ENCODE results near the gene GSDME. TPM values are rescaled to one million over a fixed set of nuclear protein-coding genes. Genes with fewer than 3 reads are reported as not detected.

Gene GSDME
- total RNA-seq, 1 donor, result 43.3 TPM

DNA sequence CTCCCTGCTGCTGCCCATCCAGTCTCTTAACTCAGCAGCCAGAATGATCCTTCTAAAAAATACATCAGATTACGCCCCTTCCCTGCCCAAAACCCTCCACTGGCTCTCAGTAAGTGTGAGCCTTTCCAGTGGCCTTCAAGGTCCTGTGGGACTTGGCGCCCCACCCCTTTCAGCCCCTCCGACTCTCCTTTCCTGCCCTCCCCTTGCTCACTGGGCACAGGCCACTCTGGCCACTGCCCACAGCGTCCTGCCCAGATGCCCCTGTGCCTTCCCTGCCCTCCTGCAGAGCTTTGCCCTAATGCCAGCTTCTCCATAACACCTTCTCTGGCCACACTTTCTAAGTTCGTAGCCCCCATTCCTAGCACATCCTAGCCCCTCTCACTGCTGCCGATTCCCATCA is 13.8 kb downstream of the GSDME start:
- no peak overlapping the region for H3K4me3 ChIP-seq (ENCODE audit: low read depth, low read length)
- TF ChIP-seq, protein P1, sequence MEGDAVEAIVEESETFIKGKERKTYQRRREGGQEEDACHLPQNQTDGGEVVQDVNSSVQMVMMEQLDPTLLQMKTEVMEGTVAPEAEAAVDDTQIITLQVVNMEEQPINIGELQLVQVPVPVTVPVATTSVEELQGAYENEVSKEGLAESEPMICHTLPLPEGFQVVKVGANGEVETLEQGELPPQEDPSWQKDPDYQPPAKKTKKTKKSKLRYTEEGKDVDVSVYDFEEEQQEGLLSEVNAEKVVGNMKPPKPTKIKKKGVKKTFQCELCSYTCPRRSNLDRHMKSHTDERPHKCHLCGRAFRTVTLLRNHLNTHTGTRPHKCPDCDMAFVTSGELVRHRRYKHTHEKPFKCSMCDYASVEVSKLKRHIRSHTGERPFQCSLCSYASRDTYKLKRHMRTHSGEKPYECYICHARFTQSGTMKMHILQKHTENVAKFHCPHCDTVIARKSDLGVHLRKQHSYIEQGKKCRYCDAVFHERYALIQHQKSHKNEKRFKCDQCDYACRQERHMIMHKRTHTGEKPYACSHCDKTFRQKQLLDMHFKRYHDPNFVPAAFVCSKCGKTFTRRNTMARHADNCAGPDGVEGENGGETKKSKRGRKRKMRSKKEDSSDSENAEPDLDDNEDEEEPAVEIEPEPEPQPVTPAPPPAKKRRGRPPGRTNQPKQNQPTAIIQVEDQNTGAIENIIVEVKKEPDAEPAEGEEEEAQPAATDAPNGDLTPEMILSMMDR (IDR thresholded peaks at IDR 0.05; ENCODE audit: insufficient read depth, low read length), result no peak
- no peak for DNase-seq (ENCODE audit: low read depth)

DNA sequence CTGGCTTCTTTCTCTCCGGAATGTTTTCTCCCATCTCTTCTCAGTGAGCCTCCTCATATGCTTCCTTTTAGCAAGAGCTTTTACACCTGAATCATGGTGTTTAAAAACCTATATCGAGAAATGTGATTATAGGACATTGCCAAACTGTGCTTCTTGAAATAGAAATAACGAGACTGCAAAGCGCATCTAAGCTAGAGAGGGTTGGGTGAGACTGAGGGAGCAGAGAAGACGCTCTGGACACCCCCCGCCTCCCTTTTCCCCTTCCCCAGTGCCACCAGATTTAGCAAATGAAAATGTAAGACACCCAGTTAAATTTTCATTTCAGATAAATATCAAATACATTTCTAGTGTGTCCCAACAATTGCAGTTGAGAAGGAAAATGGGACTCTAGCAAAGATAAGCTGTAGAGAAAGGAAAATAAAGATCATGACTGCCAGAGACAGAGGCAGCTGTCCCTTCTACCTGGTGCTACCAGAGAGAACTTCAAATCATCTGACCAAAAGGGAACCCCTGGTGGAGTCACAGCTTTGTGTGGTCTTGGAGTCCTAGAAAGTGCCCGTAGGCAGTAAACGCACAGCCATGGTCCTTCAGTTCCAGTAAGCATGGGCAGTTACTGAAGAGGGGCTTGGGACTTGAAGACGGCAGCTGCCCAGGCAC is 14.6 kb downstream of the GSDME start:
- TF ChIP-seq, protein P1 (IDR thresholded peaks at IDR 0.05; ENCODE audit: insufficient read depth, low read length), result no peak
- DNase-seq (ENCODE audit: low read depth), result no peak
- H3K4me3 ChIP-seq (ENCODE audit: low read depth, low read length), result no peak overlapping the region

DNA sequence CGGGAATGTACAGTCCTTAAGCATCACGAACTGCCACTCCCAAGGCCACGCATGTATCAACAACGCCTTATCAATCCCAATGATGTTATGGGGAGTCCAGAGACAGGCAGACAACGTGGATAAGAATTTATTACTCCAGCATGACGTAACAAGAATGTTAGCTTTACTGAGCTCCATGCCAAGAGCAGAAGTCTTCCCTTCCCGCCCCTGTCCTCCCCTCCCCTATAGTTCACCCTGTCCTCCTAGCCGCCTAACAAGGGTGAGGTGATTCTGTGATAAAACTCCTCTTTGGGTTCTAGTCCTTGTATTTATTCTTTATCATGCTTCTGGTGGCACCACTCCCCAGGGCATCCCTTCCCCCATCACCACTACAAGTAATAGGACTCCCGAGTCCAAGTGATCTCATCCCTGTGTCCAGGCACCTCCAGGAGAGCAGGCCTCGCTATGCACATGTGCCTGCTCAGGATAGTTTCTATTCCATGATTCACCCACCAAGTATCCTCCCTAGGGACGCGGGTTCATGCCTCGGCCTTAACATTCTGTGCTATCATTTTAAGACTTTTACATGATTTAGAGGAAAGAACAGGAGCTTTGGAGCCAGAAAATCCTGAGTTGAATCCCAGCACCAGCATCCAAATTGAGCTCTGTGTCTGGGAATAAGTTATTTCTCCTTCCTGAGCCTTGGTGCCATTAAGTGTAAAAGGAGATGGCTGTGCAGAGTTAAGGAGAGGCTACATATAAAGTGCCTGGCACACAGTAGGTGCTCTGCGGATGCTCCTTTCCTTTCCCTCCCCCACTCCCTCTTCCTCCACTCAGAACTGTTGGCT is 15.4 kb downstream of the GSDME start:
- H3K4me3 ChIP-seq (ENCODE audit: low read depth, low read length), result no peak overlapping the region

DNA sequence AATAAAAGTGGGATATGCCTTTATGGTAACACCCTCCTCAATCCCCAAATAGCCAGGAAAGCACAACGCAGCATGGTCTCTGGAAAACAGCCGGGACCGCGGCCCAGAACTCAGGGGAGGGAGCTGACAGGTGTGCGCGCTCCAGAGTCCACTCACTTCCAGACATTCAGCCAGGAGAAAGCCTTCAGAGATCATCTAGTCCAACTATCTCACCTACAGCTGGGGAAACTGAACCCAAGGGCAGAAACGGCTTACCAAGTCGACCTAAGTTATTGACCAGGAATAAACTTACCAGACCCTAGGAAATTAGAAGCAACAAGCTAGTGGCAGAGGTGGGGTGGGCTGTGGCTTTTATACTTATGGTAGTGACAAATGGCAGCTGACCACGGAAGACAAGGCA is 16.4 kb downstream of the GSDME start:
- TF ChIP-seq, protein P1 (IDR thresholded peaks at IDR 0.05; ENCODE audit: insufficient read depth, low read length), result no peak
- no peak overlapping the region for H3K4me3 ChIP-seq (ENCODE audit: low read depth, low read length)
- DNase-seq (ENCODE audit: low read depth), result no peak

More for the DNA sequence above, 15.4 kb downstream of the GSDME start:
- peak; percentile 31 for DNase-seq (ENCODE audit: low read depth)
- TF ChIP-seq, protein P1 (IDR thresholded peaks at IDR 0.05; ENCODE audit: insufficient read depth, low read length), result no peak

DNA sequence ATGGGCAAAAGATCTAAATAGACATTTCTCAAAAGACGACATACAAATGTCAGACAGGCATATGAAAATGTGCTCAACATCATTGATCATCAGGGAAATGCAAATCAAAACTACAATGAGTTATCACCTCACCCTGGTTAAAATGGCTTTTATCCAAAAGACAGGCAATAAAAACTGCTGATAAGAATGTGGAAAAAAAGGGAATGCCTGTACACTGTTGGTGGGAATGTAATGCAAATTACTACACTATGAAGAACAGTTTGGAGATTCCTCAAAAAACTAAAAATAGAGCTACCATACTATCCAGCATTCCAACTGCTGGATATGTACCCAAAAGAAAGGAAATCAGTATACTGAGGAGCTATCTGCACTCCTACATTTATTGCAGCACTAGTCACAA is 18.0 kb downstream of the GSDME start:
- no peak overlapping the region for H3K4me3 ChIP-seq (ENCODE audit: low read depth, low read length)
- TF ChIP-seq, protein P1 (IDR thresholded peaks at IDR 0.05; ENCODE audit: insufficient read depth, low read length), result no peak
- peak; percentile 26 for DNase-seq (ENCODE audit: low read depth)

DNA sequence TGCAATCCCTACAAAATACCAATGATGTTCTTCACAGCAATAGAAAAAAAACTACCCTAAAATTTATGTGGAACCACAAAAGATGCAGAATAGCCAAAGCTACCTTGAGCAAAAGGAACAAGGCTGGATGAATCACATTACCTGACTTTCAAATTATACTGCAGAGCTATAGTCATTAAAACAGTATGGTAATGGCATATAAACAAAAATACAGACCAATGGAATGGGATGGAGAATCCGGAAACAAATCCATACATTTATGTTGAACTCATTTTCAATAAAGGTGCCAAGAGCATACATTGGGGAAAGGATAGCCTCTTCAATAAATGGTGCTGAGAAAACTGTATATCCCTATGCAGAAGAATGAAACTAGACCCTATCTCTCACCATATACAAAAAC is 18.7 kb downstream of the GSDME start:
- TF ChIP-seq, protein P1 (IDR thresholded peaks at IDR 0.05; ENCODE audit: insufficient read depth, low read length), result no peak
- no peak overlapping the region for H3K4me3 ChIP-seq (ENCODE audit: low read depth, low read length)
- no peak for DNase-seq (ENCODE audit: low read depth)
